ENCODE measurements around the gene EPDR1.
"Not testable (repeated sequence)": the region's sequence is repeated elsewhere in the genome, so short reads cannot be mapped to it uniquely, and the experiment has no call there.

The EPDR1 gene

GRCh38 chr7:37947941-37948210 lies 27.4 kb downstream of the EPDR1 start:
- DNase-seq (ENCODE audit: low read depth, low spot score): no peak
- H3K4me3 ChIP-seq (ENCODE audit: low read depth, low read length): no peak overlapping the region
- TF ChIP-seq CTCF (IDR thresholded peaks at IDR 0.05; ENCODE audit: low read depth, low read length): no peak
- in situ Hi-C loops (cut with HindIII; ENCODE audit: low sequenced_read_pairs): no loop called here

- H3K4me3 ChIP-seq (ENCODE audit: low read depth, low read length): no peak overlapping the region
- DNase-seq (ENCODE audit: low read depth, low spot score): no peak
- no peak for TF ChIP-seq CTCF (IDR thresholded peaks at IDR 0.05; ENCODE audit: low read depth, low read length)
- in situ Hi-C loops (cut with HindIII; ENCODE audit: low sequenced_read_pairs): no loop called here
Observed at GRCh38 chr7:37952240-37952639, 31.8 kb downstream of the EPDR1 start.

- H3K4me3 ChIP-seq (ENCODE audit: low read depth, low read length); DNase-seq (ENCODE audit: low read depth, low spot score); in situ Hi-C loops (cut with HindIII; ENCODE audit: low sequenced_read_pairs): not testable (repeated sequence)
Observed at GRCh38 chr7:37954217-37954616, 33.8 kb downstream of the EPDR1 start.

GRCh38 chr7:37956791-37957190 lies 36.4 kb downstream of the EPDR1 start:
- no peak for DNase-seq (ENCODE audit: low read depth, low spot score)
- TF ChIP-seq CTCF (IDR thresholded peaks at IDR 0.05; ENCODE audit: low read depth, low read length): no peak
- in situ Hi-C loops (cut with HindIII; ENCODE audit: low sequenced_read_pairs): no loop called here
- H3K4me3 ChIP-seq (ENCODE audit: low read depth, low read length): no peak overlapping the region

GRCh38 chr7:37957221-37957970 lies 37.0 kb downstream of the EPDR1 start:
- no peak for DNase-seq (ENCODE audit: low read depth, low spot score)
- in situ Hi-C loops (cut with HindIII; ENCODE audit: low sequenced_read_pairs): no loop called here
- TF ChIP-seq CTCF (IDR thresholded peaks at IDR 0.05; ENCODE audit: low read depth, low read length): no peak
- no peak overlapping the region for H3K4me3 ChIP-seq (ENCODE audit: low read depth, low read length)

- H3K4me3 ChIP-seq (ENCODE audit: low read depth, low read length): no peak overlapping the region
- no peak for TF ChIP-seq CTCF (IDR thresholded peaks at IDR 0.05; ENCODE audit: low read depth, low read length)
- no peak for DNase-seq (ENCODE audit: low read depth, low spot score)
- in situ Hi-C loops (cut with HindIII; ENCODE audit: low sequenced_read_pairs): no loop called here
Observed at GRCh38 chr7:37960483-37960882, 40.0 kb downstream of the EPDR1 start.

- in situ Hi-C loops (cut with HindIII; ENCODE audit: low sequenced_read_pairs): no loop called here
- no peak for DNase-seq (ENCODE audit: low read depth, low spot score)
- H3K4me3 ChIP-seq (ENCODE audit: low read depth, low read length): no peak overlapping the region
- TF ChIP-seq CTCF (IDR thresholded peaks at IDR 0.05; ENCODE audit: low read depth, low read length): no peak
Observed at GRCh38 chr7:37961251-37961650, 40.8 kb downstream of the EPDR1 start.
